Endothelial cell of hepatic sinusoid (primary cell): ENCODE data around the gene ATG7.

Experiments
- in situ Hi-C: cut with HindIII; loops from 2 replicates; pipeline ENCODE4 v1.10.0; 2017; ENCODE audit warnings: low sequenced_read_pairs

The ATG7 gene, protein sequence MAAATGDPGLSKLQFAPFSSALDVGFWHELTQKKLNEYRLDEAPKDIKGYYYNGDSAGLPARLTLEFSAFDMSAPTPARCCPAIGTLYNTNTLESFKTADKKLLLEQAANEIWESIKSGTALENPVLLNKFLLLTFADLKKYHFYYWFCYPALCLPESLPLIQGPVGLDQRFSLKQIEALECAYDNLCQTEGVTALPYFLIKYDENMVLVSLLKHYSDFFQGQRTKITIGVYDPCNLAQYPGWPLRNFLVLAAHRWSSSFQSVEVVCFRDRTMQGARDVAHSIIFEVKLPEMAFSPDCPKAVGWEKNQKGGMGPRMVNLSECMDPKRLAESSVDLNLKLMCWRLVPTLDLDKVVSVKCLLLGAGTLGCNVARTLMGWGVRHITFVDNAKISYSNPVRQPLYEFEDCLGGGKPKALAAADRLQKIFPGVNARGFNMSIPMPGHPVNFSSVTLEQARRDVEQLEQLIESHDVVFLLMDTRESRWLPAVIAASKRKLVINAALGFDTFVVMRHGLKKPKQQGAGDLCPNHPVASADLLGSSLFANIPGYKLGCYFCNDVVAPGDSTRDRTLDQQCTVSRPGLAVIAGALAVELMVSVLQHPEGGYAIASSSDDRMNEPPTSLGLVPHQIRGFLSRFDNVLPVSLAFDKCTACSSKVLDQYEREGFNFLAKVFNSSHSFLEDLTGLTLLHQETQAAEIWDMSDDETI

DNA sequence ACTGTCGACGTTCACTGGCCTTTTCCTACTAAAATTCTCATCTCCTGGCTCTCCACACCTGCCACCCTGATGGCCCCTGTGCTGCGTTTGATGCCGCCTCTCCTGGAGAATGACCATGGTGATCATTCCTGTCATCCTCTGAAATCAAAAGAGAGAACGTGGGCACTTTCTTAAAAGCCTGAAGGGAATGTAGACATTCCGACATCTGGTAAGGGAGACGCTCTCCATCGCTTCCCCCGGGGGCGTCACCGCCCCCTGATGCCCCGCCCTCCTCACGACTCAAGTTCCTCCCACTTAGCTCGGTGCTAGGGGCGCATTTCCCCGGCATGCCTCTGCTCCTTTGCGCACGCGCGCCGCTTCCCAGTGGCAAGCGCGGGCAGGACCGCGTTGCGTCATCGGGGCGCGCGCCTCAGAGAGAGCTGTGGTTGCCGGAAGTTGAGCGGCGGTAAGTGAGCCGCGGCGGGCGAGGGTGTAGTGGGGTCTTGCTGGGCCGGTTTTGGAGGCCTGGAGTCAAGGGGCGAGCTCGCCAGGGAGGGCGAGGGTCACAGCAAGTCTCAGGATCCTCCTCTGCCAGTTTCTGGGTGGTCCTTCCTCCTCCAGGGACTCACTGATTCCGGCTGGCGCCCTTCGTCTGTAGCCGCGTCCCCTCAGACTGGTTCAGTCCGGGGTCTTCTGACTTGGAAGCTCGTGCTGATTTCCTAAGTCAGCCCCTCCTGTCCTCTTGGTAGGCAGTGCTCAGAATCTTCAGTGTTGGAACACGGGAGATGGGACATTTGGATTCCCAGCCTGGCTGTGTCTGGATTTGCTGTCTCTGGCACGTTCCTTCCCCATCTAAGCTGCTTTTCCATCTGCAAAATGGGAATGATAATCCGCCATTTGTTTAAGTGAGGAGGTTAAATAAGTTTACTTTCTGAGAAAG is at the start of gene ATG7:
TSS of gene ATG7 (plus strand) at position 412 of the 919 bp plus-strand sequence. CDS start 26,299 bp downstream, outside the sequence.
- in situ Hi-C loops, result no loop called here

DNA sequence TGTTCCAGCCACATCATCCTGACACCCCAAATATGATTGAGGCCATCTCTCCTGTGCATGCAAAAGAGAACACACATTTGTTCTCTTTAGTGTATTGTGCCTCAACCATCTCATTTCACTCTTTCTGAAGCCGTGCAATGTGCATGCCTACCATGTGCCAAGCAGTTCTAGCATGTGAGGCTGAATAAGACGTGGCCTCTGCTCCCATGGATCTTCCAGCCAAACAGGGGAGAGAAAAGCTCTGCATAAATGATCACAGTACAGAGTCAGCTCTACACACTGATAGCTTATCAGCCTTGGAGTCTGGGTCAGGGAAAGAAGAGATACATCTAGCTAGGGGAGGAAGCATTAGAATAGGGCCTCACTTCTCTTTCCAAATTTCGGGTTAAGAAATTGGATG is 48.2 kb upstream of the ATG7 start:
- in situ Hi-C loops, result no loop called here

DNA sequence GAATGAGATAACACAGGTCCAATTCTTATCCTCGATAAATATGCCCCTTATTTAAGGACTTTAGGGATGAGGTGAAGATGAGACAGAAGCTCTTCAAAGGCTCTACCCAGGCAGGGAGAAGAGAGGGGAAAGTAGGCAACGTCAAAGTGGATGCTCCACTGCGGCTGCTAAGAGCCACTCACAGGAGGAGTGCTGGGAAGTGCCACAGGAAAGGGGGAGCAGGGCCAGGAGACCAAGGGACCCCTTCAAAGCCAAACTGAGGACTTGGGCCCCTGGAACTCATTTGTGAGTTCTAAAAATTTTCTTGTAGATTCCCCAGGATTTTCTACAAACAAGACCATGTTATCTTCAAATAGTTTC is 47.3 kb upstream of the ATG7 start:
- in situ Hi-C loops, result no loop called here

DNA sequence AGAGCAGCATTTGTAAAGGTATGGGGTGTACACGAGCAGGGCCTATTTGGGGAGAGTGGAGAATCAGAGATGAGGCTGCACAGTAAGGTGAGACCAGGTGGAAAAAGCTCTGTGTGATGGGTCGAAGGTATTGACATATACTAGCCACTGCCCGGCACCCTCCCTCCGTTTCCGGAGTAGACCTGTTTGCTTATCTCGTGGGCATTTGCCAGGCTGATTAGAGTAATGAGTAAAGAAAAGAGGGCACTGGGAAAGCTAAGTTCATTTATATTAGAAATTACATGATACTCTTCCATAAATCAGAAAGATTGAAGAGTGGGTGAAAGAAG is 46.2 kb upstream of the ATG7 start:
- in situ Hi-C loops, result no loop called here

DNA sequence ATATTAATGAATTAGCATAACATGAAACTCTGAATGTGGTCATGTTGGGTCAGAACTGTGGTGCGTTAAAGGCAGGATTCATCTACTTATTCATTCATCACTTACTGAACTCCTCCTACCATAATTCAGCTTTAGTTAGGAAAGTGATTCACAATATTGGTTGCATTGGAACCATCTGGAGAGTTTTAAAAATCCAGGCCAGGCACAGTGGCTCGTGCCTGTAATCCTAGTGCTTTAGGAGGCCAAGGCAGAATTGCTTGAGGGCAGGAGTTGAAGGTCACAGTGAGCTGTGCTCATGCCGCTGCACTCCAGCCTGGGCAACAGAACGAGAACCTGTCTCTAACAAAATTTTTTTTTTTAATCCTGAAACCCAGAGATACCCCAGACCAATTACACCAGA is 44.2 kb upstream of the ATG7 start:
- in situ Hi-C loops, result no loop called here

DNA sequence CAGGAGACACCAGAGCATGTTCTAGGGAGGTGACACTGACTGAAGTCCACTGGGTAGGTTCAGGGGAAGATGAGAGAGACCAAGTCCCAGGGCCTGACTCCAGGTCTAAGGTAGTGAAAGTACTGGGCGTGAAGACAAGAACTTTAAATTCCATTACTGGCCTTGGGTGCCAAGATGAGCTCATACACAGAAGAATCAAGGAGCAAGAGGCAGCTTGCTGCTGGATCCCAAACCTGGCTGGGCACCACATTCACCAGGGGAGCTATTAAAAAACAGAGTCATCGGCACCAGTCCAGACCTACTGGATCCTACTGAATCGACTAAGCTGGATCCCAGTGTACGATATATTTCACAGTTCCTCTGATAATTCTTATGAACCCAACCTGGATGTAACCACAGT is 42.1 kb upstream of the ATG7 start:
- in situ Hi-C loops, result no loop called here

DNA sequence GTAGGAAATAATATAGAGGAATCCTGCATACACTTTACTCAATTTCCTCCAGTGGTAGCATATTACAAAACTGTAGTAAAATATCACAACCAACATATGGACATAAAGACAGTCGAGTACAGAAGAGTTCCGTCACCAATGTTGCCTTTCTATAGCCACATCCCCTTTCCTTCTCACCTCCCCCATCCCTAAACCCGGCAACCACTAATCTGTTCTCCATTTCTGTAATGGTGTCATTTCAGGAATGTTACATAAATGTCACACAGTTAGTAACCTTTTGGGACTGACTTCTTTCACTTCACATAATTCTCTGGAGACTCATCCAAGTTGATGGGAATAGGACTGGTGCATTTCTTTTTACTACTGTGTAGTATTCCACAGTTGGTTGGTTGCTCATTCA is 41.4 kb upstream of the ATG7 start:
- in situ Hi-C loops, result no loop called here

DNA sequence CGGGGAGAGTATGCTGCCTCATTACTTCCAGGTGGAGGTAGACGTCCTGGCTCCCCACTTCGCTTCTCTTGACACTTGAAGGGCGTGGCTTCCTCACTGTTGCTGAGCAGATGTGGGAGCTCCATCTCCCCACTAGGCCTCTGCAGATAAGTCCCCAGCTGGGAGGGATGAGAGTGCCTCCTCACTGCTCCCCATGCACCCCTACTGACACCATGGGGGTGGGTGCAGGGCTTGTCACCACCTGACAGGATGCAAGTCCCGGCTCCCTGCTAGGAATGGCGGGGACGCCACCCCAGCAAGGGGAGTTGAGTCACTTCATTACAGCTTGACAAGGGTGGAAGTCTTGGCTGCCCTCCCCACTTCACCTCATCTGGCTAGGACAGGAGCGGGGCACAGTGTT is 36.8 kb upstream of the ATG7 start:
- in situ Hi-C loops, result no loop called here

DNA sequence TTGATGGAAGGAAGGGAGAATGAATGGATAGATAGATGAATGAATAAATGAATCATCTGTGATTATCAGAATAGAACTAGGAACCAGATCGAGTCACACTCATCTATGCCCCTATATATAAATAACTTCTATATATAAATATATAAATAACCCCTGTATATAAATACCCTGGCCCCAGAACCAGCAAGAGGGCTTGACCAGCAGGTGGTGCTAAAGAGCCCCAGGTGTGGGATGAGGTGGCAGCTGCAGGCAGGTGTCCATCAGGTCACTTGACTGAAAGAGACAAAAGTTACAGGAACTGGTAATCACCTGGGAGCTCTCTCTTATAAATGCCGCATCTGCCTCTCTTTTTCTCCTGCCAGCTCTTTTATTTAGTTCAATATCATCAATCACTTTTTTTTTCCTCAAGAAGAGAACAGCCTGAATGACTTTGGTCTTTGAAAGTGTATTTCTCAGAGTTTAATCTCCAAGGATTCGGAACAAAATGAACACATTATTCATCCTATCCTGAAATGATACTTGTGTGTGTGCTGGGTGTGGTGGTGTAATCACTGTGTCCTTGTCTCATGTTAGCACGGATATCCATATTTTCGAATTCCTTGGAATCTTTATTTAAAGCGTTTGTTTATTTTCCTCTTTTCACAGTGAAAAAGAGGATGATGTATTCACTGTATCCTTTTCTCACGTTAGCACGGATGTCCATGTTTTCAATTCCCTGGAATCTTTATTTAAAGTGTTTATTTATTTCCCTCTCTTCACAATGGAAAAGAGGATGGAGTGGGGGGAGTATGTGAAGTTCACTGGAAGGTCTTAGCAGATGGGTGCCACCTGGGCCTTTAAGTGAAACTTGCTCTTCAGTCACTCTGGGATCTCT is 35.4 kb upstream of the ATG7 start:
- in situ Hi-C loops, result no loop called here

DNA sequence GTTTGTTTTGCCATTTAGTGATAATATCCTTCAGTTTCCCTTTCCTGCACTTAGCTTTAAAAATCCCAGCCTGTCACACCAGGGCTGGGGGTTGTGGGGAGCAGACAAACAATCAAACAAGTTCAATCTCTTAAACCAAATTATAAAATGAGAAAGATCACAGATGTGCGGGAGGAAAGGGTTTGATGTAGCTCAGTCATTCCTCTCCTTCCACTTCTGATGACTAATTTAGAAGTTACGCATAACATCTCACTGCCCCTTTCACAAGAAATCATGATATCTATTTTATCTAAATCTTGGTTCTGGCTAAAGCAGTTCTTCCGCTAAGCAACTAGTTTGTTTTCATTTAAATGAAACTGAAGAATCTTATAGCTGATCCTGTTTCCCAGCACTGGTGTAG is 34.1 kb upstream of the ATG7 start:
- in situ Hi-C loops, result no loop called here

DNA sequence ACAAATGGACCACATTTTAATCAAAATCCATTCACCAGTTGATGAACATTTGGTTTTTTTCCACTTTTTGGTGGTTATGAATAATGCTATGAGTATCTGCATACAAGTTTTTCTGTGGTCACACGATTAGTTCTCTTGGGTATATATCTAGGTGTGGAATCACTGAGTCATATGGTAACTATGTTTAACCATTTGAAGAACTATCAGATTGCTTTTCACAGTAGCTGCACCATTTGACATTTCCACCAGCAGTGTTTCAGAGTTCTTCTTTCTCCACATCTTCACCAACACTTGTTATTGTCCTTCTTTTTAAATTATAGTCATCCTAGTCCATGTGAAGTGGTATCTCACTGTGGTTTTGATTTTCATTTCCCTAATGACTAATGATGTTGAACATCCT is 33.3 kb upstream of the ATG7 start:
- in situ Hi-C loops, result no loop called here

DNA sequence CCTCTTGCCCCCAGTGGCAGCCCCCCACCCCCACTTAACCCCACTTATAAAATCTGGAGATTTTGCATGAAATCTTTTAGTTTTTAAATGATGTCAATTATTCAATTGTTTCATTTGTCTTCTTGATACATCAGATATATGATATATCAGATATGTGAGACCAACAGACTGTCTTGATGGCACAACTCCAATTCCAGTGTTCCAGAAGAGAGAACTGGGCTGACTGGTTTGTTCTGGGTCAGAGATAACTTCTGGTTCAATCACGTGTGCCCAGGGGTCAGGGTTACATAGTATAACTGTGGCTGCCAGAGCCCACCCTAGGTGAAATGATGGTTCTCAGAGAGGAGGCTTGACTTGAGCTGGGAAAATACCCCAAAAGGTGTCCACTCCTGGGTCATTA is 32.4 kb upstream of the ATG7 start:
- in situ Hi-C loops, result no loop called here

DNA sequence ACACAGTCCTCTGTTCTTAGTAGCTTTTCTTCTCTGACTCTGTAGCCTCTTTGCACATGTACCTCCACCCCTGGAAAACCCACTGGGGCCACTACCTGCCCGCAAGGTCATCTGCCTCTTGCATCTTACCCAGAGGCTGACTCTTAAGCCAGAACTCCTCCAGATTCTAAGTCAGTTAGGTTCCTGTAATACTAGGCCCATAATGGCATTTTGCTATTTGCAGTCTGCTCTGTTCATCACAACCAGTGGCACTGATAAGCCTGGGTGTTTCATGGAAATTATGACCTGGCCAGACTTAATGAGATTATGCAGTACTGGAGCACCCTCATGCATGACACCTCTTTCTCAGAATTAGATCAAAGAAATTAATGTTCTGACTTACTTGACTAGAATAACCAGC is 31.7 kb upstream of the ATG7 start:
- in situ Hi-C loops, result no loop called here

DNA sequence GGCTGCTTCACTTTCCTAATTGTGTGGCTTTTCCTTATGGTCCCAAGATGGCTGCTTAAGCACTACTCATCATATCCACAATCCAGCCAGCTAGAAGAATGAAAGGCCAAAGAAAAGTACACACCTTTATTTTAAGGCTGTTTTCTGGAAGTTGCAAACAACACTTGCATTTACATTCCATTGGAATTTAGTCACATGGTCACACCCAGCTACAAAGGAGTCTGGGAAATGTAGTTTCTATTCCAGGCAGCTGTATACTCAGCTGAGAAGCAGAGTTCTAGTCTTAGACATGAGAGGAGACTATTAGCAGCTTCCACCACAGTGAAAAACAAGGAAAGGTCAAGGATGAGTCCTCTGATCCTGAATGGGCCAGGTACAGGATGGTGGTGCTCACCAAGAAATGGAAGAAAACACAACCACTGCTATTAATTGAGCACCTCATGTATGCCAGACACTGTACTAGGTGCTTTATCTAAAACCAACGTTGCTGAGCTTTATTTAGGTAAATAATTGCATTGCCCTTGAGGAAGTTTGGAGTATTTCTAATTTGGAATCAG is 28.0 kb upstream of the ATG7 start:
- in situ Hi-C loops, result no loop called here

DNA sequence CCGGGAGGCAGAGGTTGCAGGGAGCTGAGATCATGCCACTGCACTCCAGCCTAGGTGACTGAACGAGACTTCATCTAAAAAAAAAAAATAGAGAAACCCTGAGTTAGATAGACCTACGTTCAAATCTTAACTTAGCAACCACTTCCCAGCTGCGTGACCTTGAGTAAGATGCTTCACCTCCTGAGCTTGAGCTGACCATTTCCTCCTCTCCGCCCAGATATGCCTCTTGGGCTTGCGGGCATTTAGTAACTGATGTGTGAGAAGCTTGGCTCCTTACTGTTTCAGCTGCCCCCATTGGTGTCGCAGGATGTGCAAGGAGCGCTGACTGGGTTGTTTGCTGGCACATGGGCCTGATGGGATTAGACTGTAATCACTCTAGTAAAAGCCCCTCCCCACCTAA is 26.9 kb upstream of the ATG7 start:
- in situ Hi-C loops, result no loop called here

DNA sequence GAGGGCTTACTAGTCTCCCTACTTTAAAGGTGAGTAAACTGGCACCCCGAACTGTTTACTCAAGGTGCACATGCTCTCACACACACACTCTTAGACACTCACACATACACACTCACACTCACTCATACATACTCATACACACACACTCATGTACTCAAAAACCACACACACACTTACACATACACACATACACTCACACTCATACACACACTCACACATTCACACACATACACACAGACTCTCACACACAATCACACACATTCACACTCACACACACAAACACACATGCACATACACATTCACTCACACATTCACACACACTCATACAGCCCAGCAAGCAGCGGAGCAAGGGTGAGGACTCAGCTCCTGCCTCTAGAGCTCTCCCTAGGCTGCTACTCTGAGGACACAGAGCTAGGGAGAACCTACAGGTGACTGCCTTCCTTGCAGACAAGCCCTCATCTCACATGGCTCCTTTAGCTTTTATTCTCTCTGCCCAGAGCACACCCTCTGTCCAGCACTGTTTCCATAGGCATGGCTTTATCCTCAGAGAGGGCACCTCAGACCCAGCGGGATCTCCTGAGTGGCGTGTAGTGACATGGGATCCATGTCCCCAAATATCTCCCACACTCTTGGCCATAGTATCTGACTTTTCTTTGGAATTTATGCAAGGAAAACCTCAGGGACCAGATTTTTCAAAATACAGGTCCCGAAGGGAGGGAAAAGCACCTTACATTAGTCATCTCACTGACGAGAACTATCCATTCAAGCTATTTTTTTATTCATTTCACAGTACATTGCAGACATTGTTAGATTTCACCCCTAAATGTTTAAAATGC is 26.2 kb upstream of the ATG7 start:
- in situ Hi-C loops, result no loop called here

DNA sequence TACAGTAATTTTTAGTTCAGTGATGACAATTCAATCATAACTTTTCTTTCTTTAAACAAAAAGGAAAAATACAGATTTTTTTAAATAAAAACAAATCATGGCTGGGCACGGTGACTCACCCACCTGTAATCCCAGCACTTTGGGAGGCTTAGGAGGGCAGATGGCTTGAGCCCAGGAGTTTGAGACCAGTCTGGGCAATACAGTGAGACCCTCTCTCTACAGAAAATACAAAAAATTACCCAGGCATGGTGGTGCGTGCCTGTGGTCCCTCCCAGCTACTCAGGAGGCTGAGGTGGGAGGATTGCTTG is 25.6 kb upstream of the ATG7 start:
- in situ Hi-C loops, result no loop called here

DNA sequence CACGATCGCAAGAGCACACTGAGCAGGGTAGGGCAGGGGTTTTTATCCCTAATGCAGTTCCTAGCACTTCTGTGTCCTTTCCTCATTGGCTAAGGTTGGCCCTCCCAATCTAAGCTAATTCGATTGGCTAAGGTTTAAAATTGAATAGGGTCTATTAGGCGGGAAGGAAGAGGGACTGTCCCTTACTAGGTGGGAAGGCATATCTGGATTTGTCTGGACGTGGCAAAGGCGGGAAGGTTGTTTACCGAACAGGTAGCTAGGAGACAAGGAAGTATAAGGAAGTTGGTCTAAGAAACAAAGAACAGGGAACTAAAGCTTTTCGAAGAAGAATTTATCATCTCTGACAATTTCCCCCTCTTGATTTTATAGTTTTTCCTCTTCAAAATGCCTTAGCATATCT is 24.8 kb upstream of the ATG7 start:
- in situ Hi-C loops, result no loop called here

DNA sequence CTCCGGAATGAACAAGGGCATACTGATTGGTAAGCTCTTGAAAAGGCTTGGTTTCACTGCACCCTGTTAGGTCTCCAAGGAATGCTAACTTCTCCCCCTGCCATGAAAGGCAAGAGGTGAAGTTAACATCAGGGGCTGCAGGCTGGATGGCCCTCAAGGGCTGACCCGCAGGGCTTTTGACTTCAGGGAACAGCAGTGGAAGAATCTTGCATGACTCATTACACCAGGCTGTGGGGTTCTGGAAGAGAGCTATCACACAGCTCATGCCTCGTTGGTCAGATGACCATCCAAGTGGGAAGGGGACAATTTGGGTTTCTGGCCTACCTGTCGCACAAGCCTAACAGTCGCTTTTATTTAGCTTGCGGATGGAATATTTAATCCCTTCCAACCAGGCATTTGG is 23.6 kb upstream of the ATG7 start:
- in situ Hi-C loops, result no loop called here
